HG03196 (cell line): ENCODE measurements around the gene COL15A1.

Source experiments
- ATAC-seq: cut with Tn5 transposase; IDR thresholded peaks from one replicate; pipeline ENCODE4 v1.9.1; 2021; ENCODE audit not compliant: unreplicated experiment

COL15A1 gene

GRCh38 chr9:99104459-99105151, 160.9 kb downstream of the COL15A1 start, which contains the start of gene TGFBR1:
TGFBR1 (plus strand) TSS chr9:99105113; CDS start chr9:99105206, 93 bp downstream.
- ATAC-seq = peak; percentile 90

GRCh38 chr9:99105152-99106043, 161.7 kb downstream of the COL15A1 start:
- ATAC-seq = peak; percentile 58

- ATAC-seq = no peak
Measured at GRCh38 chr9:99106044-99106375, 162.3 kb downstream of the COL15A1 start.

- no peak for ATAC-seq
Measured at GRCh38 chr9:99107421-99107820, 163.7 kb downstream of the COL15A1 start.

- no peak for ATAC-seq
Measured at GRCh38 chr9:99108131-99108530, 164.4 kb downstream of the COL15A1 start.

GRCh38 chr9:99109522-99109921, 165.8 kb downstream of the COL15A1 start:
- no peak for ATAC-seq

GRCh38 chr9:99112750-99113413, 169.2 kb downstream of the COL15A1 start:
- no peak for ATAC-seq

- no peak for ATAC-seq
Measured at GRCh38 chr9:99113414-99114048, 169.8 kb downstream of the COL15A1 start.

GRCh38 chr9:99114049-99114440, 170.3 kb downstream of the COL15A1 start:
- no peak for ATAC-seq

GRCh38 chr9:99114846-99115500, 171.3 kb downstream of the COL15A1 start:
- ATAC-seq = no peak

- no peak for ATAC-seq
Measured at GRCh38 chr9:99116003-99116411, 172.3 kb downstream of the COL15A1 start.

GRCh38 chr9:99118782-99119466, 175.2 kb downstream of the COL15A1 start:
- ATAC-seq = peak; percentile 93

- no peak for ATAC-seq
Measured at GRCh38 chr9:99119976-99120655, 176.4 kb downstream of the COL15A1 start.
